Smooth muscle cell (in vitro differentiated cells): ENCODE measurements around the gene CAT. TPM values are rescaled to one million over a fixed set of nuclear protein-coding genes. Genes with fewer than 3 reads are reported as not detected.

ENCODE experiments used
- DNase-seq: peaks from one replicate; lab custom pipeline; 2025; ENCODE audit not compliant: unreplicated experiment; lab: John Stamatoyannopoulos, UW
- H2AFZ ChIP-seq: fragments of 200-600 bp; sonication (generic); 2 replicates; pipeline ENCODE4 v1.6.0; 2016; ENCODE audit warnings: antibody characterized with exemption, low read depth, mild to moderate bottlenecking
- H3F3A ChIP-seq: fragments of 200-600 bp; sonication (generic); 2 replicates; pipeline ENCODE4 v1.6.0; 2017; ENCODE audit warnings: antibody characterized with exemption, low read depth
- H3K27ac ChIP-seq: fragments of 200-600 bp; sonication (generic); 2 replicates; pipeline ENCODE4 v1.5.1; 2016; ENCODE audit warnings: low read depth, mild to moderate bottlenecking
- H3K27me3 ChIP-seq: fragments of 200-600 bp; sonication (generic); 2 replicates; pipeline ENCODE4 v1.6.1; 2016; ENCODE audit warnings: low read depth, mild to moderate bottlenecking
- H3K36me3 ChIP-seq: fragments of 200-600 bp; sonication (generic); 2 replicates; pipeline ENCODE4 v1.5.1; 2016; ENCODE audit warnings: low read depth
- H3K4me1 ChIP-seq: fragments of 200-600 bp; sonication (generic); 2 replicates; pipeline ENCODE4 v1.5.1; 2016; ENCODE audit warnings: low read depth
- H3K4me2 ChIP-seq: fragments of 200-600 bp; sonication (generic); 2 replicates; pipeline ENCODE4 v1.6.0; 2016; ENCODE audit warnings: mild to moderate bottlenecking
- H3K4me3 ChIP-seq: fragments of 200-600 bp; sonication (generic); 2 replicates; pipeline ENCODE4 v1.5.1; 2016; ENCODE audit warnings: mild to moderate bottlenecking
- H3K79me2 ChIP-seq: fragments of 200-600 bp; sonication (generic); 2 replicates; pipeline ENCODE4 v1.6.0; 2016; ENCODE audit warnings: low read depth, mild to moderate bottlenecking
- H3K9ac ChIP-seq: fragments of 200-600 bp; sonication (generic); 2 replicates; pipeline ENCODE4 v1.6.0; 2016; ENCODE audit warnings: low read depth
- H3K9me3 ChIP-seq: fragments of 200-600 bp; sonication (generic); replicated peaks from 2 replicates; pipeline ENCODE4 v1.5.1; 2016; ENCODE audit warnings: low read depth
- H4K20me1 ChIP-seq: fragments of 200-600 bp; sonication (generic); 2 replicates; pipeline ENCODE4 v1.6.0; 2016; ENCODE audit warnings: low read depth
- WGBS: methylation state at CpG from one replicate; pipeline ENCODE4 v1.1.7; 2016; ENCODE audit warnings: low lambda C conversion rate; 5-methylcytosine and 5-hydroxymethylcytosine counted together
- polyA plus RNA-seq: library from polyadenylated mRNA; unstranded; fragments of >200 nt; fragmentation: Nextera tagmentation; extraction: Ambion mirVana; gene quantifications from 2 replicates; pipeline ENCODE4 v1.2.1, GENCODE V29; 2016
- total RNA-seq: library from RNA; depleted of rRNA; stranded (reverse); fragments of >200 nt; gene quantifications from 2 replicates; pipeline ENCODE4 v1.2.3, GENCODE V29; 2014
- TF ChIP-seq, protein P1 (sequence below): fragments of 200-600 bp; sonication (generic); IDR thresholded peaks from 2 replicates; pipeline ENCODE4 v1.5.1; 2017; ENCODE audit warnings: borderline replicate concordance, mild to moderate bottlenecking, antibody characterized with exemption; ENCODE audit not compliant: insufficient read depth, poor library complexity, severe bottlenecking

CAT gene
- total and polyA plus RNA-seq, 2 experiments from 2014 or later = not detected

DNA sequence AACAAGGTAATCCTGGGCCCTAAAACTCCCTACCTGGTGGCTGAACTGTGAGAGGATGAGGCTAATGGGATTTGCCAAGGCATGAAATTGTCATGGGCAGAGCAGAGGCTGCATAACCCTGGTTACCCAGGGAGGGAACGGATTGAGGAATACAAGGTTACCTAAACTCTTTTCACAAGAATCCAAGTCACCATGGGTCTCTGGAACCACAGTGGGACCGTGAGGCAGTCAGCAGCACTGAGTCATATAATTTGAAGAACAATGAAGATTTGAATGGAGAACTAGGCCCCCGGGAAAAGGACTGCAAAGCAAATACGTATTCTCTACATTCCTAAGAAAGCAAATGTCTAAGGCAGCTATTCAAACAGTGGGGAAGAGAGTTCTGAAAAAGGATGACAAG lies 19.8 kb downstream of the CAT start:
- Histone ChIP-seq H3K9ac (no peak overlapping the region), H4K20me1 (no peaks in the 10 kb centered on the region), H3K79me2 (no peaks in the 10 kb centered on the region), H3K27me3 (peaks cover 17% of the 10 kb centered on the region), H3K36me3 (no peaks in the 10 kb centered on the region), H3F3A (no peaks in the 10 kb centered on the region), H3K4me1 (no peaks in the 10 kb centered on the region), H2AFZ (no peak overlapping the region), H3K4me2 (no peak overlapping the region), H3K27ac (no peak overlapping the region), H3K4me3 (no peak overlapping the region), H3K9me3 (no peaks in the 10 kb centered on the region)
- no peak for DNase-seq
- WGBS = 51% methylated on average over 4 of the region's 4 CpGs
- TF ChIP-seq, protein P1, sequence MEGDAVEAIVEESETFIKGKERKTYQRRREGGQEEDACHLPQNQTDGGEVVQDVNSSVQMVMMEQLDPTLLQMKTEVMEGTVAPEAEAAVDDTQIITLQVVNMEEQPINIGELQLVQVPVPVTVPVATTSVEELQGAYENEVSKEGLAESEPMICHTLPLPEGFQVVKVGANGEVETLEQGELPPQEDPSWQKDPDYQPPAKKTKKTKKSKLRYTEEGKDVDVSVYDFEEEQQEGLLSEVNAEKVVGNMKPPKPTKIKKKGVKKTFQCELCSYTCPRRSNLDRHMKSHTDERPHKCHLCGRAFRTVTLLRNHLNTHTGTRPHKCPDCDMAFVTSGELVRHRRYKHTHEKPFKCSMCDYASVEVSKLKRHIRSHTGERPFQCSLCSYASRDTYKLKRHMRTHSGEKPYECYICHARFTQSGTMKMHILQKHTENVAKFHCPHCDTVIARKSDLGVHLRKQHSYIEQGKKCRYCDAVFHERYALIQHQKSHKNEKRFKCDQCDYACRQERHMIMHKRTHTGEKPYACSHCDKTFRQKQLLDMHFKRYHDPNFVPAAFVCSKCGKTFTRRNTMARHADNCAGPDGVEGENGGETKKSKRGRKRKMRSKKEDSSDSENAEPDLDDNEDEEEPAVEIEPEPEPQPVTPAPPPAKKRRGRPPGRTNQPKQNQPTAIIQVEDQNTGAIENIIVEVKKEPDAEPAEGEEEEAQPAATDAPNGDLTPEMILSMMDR = no peak

DNA sequence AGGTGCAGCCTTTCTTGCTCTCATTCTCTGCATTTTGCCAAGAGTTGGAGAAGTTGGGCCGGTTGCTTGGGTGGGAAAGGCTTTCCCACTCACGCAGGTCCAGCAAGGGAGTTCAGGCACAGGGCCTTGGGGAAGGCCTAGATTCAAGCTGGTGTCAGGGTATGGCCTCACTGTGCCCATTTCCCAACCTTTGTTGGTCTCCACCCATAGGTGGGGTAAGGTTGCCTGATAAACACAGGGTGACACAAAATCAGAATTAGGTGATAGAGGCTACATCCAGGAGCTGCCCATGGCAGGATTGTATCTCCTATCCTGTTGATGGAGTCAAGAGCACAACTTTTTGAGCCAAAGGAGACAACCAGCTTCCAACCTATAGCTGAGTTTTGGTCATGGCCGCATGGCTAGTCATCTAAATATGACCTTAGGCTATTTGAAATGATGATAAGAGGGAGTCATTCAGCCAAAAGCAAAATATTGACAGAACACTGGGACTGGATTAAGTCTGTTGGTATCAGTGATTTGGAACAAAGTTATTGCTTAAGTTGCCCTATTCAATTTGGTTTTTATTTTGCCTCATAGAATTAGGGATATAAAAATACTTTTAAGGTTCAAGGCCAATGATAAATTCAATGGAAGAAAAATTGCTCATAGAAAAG lies 20.9 kb downstream of the CAT start:
- DNase-seq = no peak
- no peaks in the 10 kb centered on the region for H3F3A ChIP-seq

DNA sequence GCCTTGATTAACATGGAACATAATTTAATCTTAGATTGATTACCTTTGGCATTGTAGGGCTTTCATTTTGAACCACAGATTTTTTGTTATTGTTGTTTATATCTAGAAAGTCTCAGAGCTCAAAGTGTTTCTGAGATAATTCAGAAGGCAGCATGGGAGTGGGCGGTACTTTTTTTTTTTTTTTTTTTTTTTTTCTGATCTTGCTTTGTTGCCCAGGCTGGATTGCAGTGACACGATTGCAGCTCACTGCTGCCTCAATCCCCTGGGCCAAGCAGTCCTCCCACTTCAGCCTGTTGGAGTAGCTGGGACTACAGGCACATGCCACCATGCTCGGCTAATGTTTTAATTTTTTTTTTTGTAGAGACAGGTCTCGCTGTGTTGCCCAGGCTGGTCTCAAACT lies 21.5 kb downstream of the CAT start:
- Histone ChIP-seq H4K20me1 (no peaks in the 10 kb centered on the region), H3K9me3 (no peaks in the 10 kb centered on the region), H2AFZ (no peak overlapping the region), H3K27ac (no peak overlapping the region), H3K9ac (no peak overlapping the region), H3K27me3 (peaks cover 14% of the 10 kb centered on the region), H3K36me3 (no peaks in the 10 kb centered on the region), H3K4me2 (no peak overlapping the region), H3K4me1 (no peaks in the 10 kb centered on the region), H3K79me2 (no peaks in the 10 kb centered on the region), H3F3A (no peaks in the 10 kb centered on the region), H3K4me3 (no peak overlapping the region)
- no peak for DNase-seq
- 90% methylated on average over 4 of the region's 4 CpGs for WGBS
- TF ChIP-seq, protein P1 = no peak

More for the DNA sequence above, 20.9 kb downstream of the CAT start:
- TF ChIP-seq, protein P1 = no peak
- Histone ChIP-seq H3K79me2 (no peaks in the 10 kb centered on the region), H3K4me1 (no peaks in the 10 kb centered on the region), H3K36me3 (no peaks in the 10 kb centered on the region), H3K9ac (no peak overlapping the region), H4K20me1 (no peaks in the 10 kb centered on the region), H3K27me3 (peaks cover 17% of the 10 kb centered on the region), H3K9me3 (no peaks in the 10 kb centered on the region), H3K4me3 (no peak overlapping the region), H3K27ac (no peak overlapping the region), H2AFZ (no peak overlapping the region), H3K4me2 (no peak overlapping the region)
- WGBS = 87% methylated on average over 3 of the region's 3 CpGs

DNA sequence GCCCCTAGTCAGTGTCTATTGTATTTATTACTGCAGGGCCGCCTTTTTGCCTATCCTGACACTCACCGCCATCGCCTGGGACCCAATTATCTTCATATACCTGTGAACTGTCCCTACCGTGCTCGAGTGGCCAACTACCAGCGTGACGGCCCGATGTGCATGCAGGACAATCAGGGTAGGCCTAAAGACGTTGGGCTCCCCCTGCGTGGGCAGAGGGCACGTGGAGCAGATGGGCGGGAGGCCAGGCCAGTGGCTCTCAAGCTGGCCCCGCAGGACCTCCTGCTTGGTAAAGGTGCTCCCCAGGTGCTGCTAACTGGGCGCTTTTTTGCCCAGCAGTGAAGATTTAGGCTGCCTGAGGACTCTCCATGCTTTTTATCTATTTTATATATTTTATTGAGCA lies 22.5 kb downstream of the CAT start:
- Histone ChIP-seq H3K36me3 (no peaks in the 10 kb centered on the region), H2AFZ (no peak overlapping the region), H3K27me3 (peaks cover 5% of the 10 kb centered on the region), H3F3A (no peaks in the 10 kb centered on the region), H4K20me1 (no peaks in the 10 kb centered on the region), H3K27ac (no peak overlapping the region), H3K4me3 (no peak overlapping the region), H3K9me3 (no peaks in the 10 kb centered on the region), H3K4me2 (no peak overlapping the region), H3K9ac (no peak overlapping the region), H3K79me2 (no peaks in the 10 kb centered on the region), H3K4me1 (no peaks in the 10 kb centered on the region)
- 94% methylated on average over 14 of the region's 14 CpGs for WGBS
- DNase-seq = no peak
- TF ChIP-seq, protein P1 = no peak
